K562 (cell line): ENCODE results near the gene CNNM2. TPM values are rescaled to one million over a fixed set of nuclear protein-coding genes. Genes with fewer than 3 reads are reported as not detected.

ENCODE experiments used
- ATAC-seq: fragments of 200-7000 bp; cut with Tn5 transposase; 3 replicates; pipeline ENCODE4 v1.9.1; 2020; ENCODE audit warnings: moderate library complexity
- BruUV-seq: library from RNA; stranded (reverse); fragments of 400-500 nt; replicated peaks from 2 replicates; lab custom pipeline; 2021; lab: Mats Ljungman, UMichigan
- CTCF ChIA-PET: fragments of 300-600 bp; formaldehyde crosslinking; extraction: SDS; loops from one replicate; lab custom pipeline; 2021; ENCODE audit warnings: low intra/inter-chr PET ratio; lab: Yijun Ruan, JAX
- POLR2A ChIA-PET: fragments of 300-600, 350-650 bp; sonication (Branson Sonifier 250); formaldehyde crosslinking; extraction: SDS; loops from one replicate; lab custom pipeline; 2021; ENCODE audit warnings: antibody characterized with exemption, inconsistent platforms; lab: Yijun Ruan, JAX
- DNase-seq, 4 experiments: peaks; one replicate each; pipeline versions ENCODE4 v3.0.0 to v3.0.0-alpha.2; 2011 to 2018; ENCODE audit warnings: low spot score in 3 of 4, mixed read lengths in 3 of 4; ENCODE audit errors: extremely low read depth in 1 of 4
- FAIRE-seq: peaks from 2 replicates; lab custom pipeline; 2011; peaks lifted over from hg19 to GRCh38; lab: Jason Lieb, UNC
- H2AFZ ChIP-seq: 2 replicates; pipeline ENCODE4 v1.6.0; 2011; ENCODE audit warnings: low read depth, low read length, control low read depth, inconsistent platforms
- H3K27ac ChIP-seq: fragments of 200-600 bp; 3 replicates; pipeline ENCODE4 v1.8.0; 2011; ENCODE audit warnings: low read depth, mild to moderate bottlenecking, control low read depth, inconsistent platforms, low read length, moderate library complexity, mixed read lengths; ENCODE audit errors: extremely low read depth
- H3K27me3 ChIP-seq, 2 experiments: fragments of 300-600 bp in 1 of 2; 2 replicates in 1 of 2; 3 replicates in 1 of 2; pipeline versions ENCODE4 v1.6.0 to v1.8.0; 2011; ENCODE audit warnings: inconsistent platforms in 2 of 2, low read length in 2 of 2, mild to moderate bottlenecking in 1 of 2, mixed read lengths in 1 of 2, moderate library complexity in 1 of 2; ENCODE audit not compliant: control insufficient read depth in 2 of 2, insufficient read depth in 2 of 2
- H3K36me3 ChIP-seq: fragments of 300-600 bp; 3 replicates; pipeline ENCODE4 v1.8.0; 2011; ENCODE audit warnings: mild to moderate bottlenecking, low read length, inconsistent platforms; ENCODE audit not compliant: control insufficient read depth, insufficient read depth
- H3K4me1 ChIP-seq, 2 experiments: fragments of 200-600 bp in 1 of 2; replicated peaks in 1 of 2; 2 replicates in 1 of 2; 3 replicates in 1 of 2; pipeline versions ENCODE4 v1.5.1 to v1.8.0; 2011; ENCODE audit warnings: inconsistent platforms in 2 of 2, low read length in 2 of 2, mild to moderate bottlenecking in 1 of 2, mixed read lengths in 1 of 2, moderate library complexity in 1 of 2; ENCODE audit not compliant: control insufficient read depth in 2 of 2, insufficient read depth in 2 of 2
- H3K4me2 ChIP-seq: 2 replicates; pipeline ENCODE4 v1.6.1; 2011; ENCODE audit warnings: low read length, control low read depth, inconsistent platforms, mixed read lengths; ENCODE audit not compliant: insufficient read depth
- H3K4me3 ChIP-seq: fragments of 200-600 bp; sonication (generic), shearing (Covaris generic); 2 replicates; pipeline ENCODE4 v1.5.1; 2016; ENCODE audit warnings: control low read depth, inconsistent platforms
- H3K79me2 ChIP-seq: fragments of 200-600 bp; 3 replicates; pipeline ENCODE4 v1.8.0; 2011; ENCODE audit warnings: low read length, inconsistent platforms; ENCODE audit not compliant: control insufficient read depth, insufficient read depth
- H3K9ac ChIP-seq, 2 experiments: 2 replicates each; pipeline versions ENCODE4 v1.6.0 to v1.6.1; 2011; ENCODE audit warnings: low read depth in 2 of 2, low read length in 2 of 2, control low read depth in 1 of 2, inconsistent platforms in 1 of 2, mild to moderate bottlenecking in 1 of 2, mixed read lengths in 1 of 2; ENCODE audit not compliant: insufficient read depth in 1 of 2
- H3K9me1 ChIP-seq: one replicate; pipeline ENCODE4 v1.6.0; 2011; ENCODE audit warnings: inconsistent platforms, mild to moderate bottlenecking, low read length, moderate library complexity; ENCODE audit not compliant: control insufficient read depth, insufficient read depth
- H3K9me3 ChIP-seq: replicated peaks from 2 replicates; pipeline ENCODE4 v1.5.1; 2011; ENCODE audit warnings: low read depth, low read length, inconsistent platforms; ENCODE audit not compliant: control insufficient read depth, insufficient read depth
- H4K20me1 ChIP-seq: replicated peaks from 2 replicates; pipeline ENCODE4 v1.6.1; 2011; ENCODE audit warnings: low read length, inconsistent platforms, mixed read lengths; ENCODE audit not compliant: control insufficient read depth, insufficient read depth
- CEBPG ChIP-seq, 3 experiments: fragments of 200-800 bp in 1 of 3; sonication (Bioruptor generic) in 1 of 3; sonication (generic) in 1 of 3; formaldehyde crosslinking in 1 of 3; IDR thresholded peaks in 2 of 3; conservative IDR thresholded peaks in 1 of 3; 2 replicates each; pipeline versions ENCODE4 v1.6.1 to v1.8.0; 2016 to 2022; ENCODE audit warnings: missing compliant biosample characterization in 2 of 3, missing genetic modification characterization in 2 of 3, mild to moderate bottlenecking in 1 of 3, missing genetic modification reagents in 1 of 3
- MAX ChIP-seq: sonication (generic); formaldehyde crosslinking; IDR thresholded peaks from 2 replicates; pipeline ENCODE4 v1.9.0; 2022; ENCODE audit warnings: mild to moderate bottlenecking, missing genetic modification reagents
- PHF20 ChIP-seq: fragments of 450-650 bp; IDR thresholded peaks from 2 replicates; pipeline ENCODE4 v1.6.1; 2018; ENCODE audit not compliant: partially characterized antibody
- RAD51 ChIP-seq: fragments of 450-650 bp; IDR thresholded peaks from 2 replicates; pipeline ENCODE4 v1.7.1; 2016; ENCODE audit warnings: low read depth, mild to moderate bottlenecking, borderline replicate concordance
- SIX5 ChIP-seq, 2 experiments: IDR thresholded peaks; 2 replicates each; pipeline ENCODE4 v1.6.1; 2011; ENCODE audit warnings: low read length in 2 of 2, borderline replicate concordance in 1 of 2, low read depth in 1 of 2, mild to moderate bottlenecking in 1 of 2, moderate library complexity in 1 of 2; ENCODE audit not compliant: insufficient read depth in 1 of 2
- WHSC1 ChIP-seq: IDR thresholded peaks from one replicate; pipeline ENCODE4 v1.6.1; 2012; ENCODE audit warnings: low read length, control low read depth, inconsistent platforms
- ZNF518B ChIP-seq: fragments of 250-450 bp; sonication (Bioruptor Pico); IDR thresholded peaks from 2 replicates; pipeline ENCODE4 v1.5.0; 2021; ENCODE audit warnings: mild to moderate bottlenecking, moderate library complexity
- WGBS: fragments of 100-300 bp; shearing (Covaris generic); methylation state at CpG from one replicate; pipeline ENCODE4 v1.1.6; 2016; ENCODE audit warnings: low coverage, mixed read lengths; ENCODE audit not compliant: insufficient coverage; ENCODE audit errors: missing lambda C conversion rate; 5-methylcytosine and 5-hydroxymethylcytosine counted together
- in situ Hi-C: fragments of 300-500 bp; cut with MboI; formaldehyde crosslinking; loops from 4 replicates; pipeline ENCODE4 v1.15.0; 2018; ENCODE audit warnings: inconsistent platforms, mixed read lengths
- intact Hi-C: fragments of 100-400 bp; cut with micrococcal nuclease; formaldehyde crosslinking; loops from 2 replicates; pipeline ENCODE4 v1.14.2; 2022
- polyA plus RNA-seq, 8 experiments: library from polyadenylated mRNA; depleted of rRNA in 4 of 8; stranded (reverse) in 5 of 8; unstranded in 3 of 8; fragments of >200 nt; fragmentation: Nextera tagmentation in 2 of 8; fragmentation: Illumina TruSeq in 1 of 8; extraction: Ambion mirVana in 2 of 8; extraction: Trizol in 1 of 8; gene quantifications; 2 replicates each; pipeline versions ENCODE4 v1.2.1 to v1.2.3, GENCODE V29; 2011 to 2014; ENCODE audit warnings: inconsistent platforms in 1 of 8, missing spikeins in 1 of 8
- total RNA-seq, 7 experiments: library from RNA; depleted of rRNA in 6 of 7; stranded (reverse); fragments of >200 nt in 6 of 7; fragmentation: Illumina TruSeq in 2 of 7; extraction: Trizol in 2 of 7; gene quantifications; 2 replicates each; pipeline versions ENCODE4 v1.2.1 to v1.2.3, GENCODE V29; 2011 to 2021; ENCODE audit warnings: low replicate concordance in 1 of 7

The CNNM2 gene
- total and polyA plus RNA-seq, 9 of the 15 experiments (the other 6 are each of a cell fraction or from before 2014, with no cell fraction given): 0.21 to 5.0 (median 1.3) TPM

GRCh38 chr10:102964713-102965112, 46.6 kb downstream of the CNNM2 start (continued):
- no peak for TF ChIP-seq CEBPG (CRISPR knock-in tag; IDR thresholded peaks at IDR 0.05)
- TF ChIP-seq CEBPG (tag; conservative IDR thresholded peaks at IDR 0.05 in 1 of 2, IDR thresholded peaks at IDR 0.05 in 1 of 2): no peak
- TF ChIP-seq RAD51: no peak
- no peak for TF ChIP-seq MAX (CRISPR knock-in tag)

- no peak overlapping the region for H3K4me2 ChIP-seq
- 24% methylated on average over 4 of the region's 7 CpGs for WGBS
- POLR2A ChIA-PET: interaction anchor here (1.4 kb wide), 1 partner anchor 12 kb away, joined by 5 read pairs; no protein-coding TSS in a partner anchor
- no peak for ATAC-seq
- in situ Hi-C loops (no loop called here), intact Hi-C loops (no loop called here)
- no peaks in the 10 kb centered on the region for H3K79me2 ChIP-seq
- CTCF ChIA-PET: no interaction called here
- no TSS peak for BruUV-seq
- no peaks in the 10 kb centered on the region for H3K9me3 ChIP-seq
- no peaks in the 10 kb centered on the region for H3K36me3 ChIP-seq
- no peaks in the 10 kb centered on the region for H3K9me1 ChIP-seq
- no peak for FAIRE-seq
- DNase-seq: no peak
- H3K4me1 ChIP-seq: peaks cover 0 to 17% of the 10 kb centered on the region in 2 experiments; a peak in 3 of 5 replicates
- H3K4me3 ChIP-seq: no peak overlapping the region
- H3K27me3 ChIP-seq: no peaks in the 10 kb centered on the region
- no peak overlapping the region for H2AFZ ChIP-seq
- H4K20me1 ChIP-seq: no peaks in the 10 kb centered on the region
- H3K27ac ChIP-seq: no peak overlapping the region
- no peak overlapping the region for H3K9ac ChIP-seq
- TF ChIP-seq WHSC1 (no peak), SIX5 (IDR thresholded peaks at IDR 0.05; ENCODE audit: borderline replicate concordance in 1 of 2, insufficient read depth in 1 of 2, low read depth in 1 of 2, low read length in 2 of 2) (no peak), PHF20 (no peak), ZNF518B (no peak)
Measured at GRCh38 chr10:102965311-102965851, 47.3 kb downstream of the CNNM2 start.
